Activated T-helper 1 cell treated with anti-CD3 and anti-CD28 coated beads, Interleukin-2, amount 50 U/mL, for 16 hours (primary cell): ENCODE measurements around the gene CAPN6.

Source experiments
- DNase-seq, 2 donors: peaks; one replicate each; pipeline ENCODE4 v3.0.0-alpha.2; 2020; ENCODE audit warnings: low read depth in 1 of 2, low spot score in 1 of 2

The CAPN6 gene

GRCh38 chrX:111270339-111270738 is at the start of gene CAPN6:
Gene CAPN6 (minus strand): TSS chrX:111270483. CDS start chrX:111263936, 6,547 bp downstream.
- no peak for DNase-seq

- no peak for DNase-seq
Measured at GRCh38 chrX:111319451-111319850, 49.2 kb upstream of the CAPN6 start.

- DNase-seq: no peak
Measured at GRCh38 chrX:111318901-111319300, 48.6 kb upstream of the CAPN6 start.

- no peak for DNase-seq
Measured at GRCh38 chrX:111309083-111309482, 38.8 kb upstream of the CAPN6 start.

- no peak for DNase-seq
Measured at GRCh38 chrX:111308039-111308438, 37.8 kb upstream of the CAPN6 start.

GRCh38 chrX:111302284-111302683 is 32.0 kb upstream of the CAPN6 start:
- no peak for DNase-seq

- no peak for DNase-seq
Measured at GRCh38 chrX:111288841-111289240, 18.6 kb upstream of the CAPN6 start.

- no peak for DNase-seq
Measured at GRCh38 chrX:111284631-111285293, 14.5 kb upstream of the CAPN6 start.

- DNase-seq: no peak
Measured at GRCh38 chrX:111283446-111283845, 13.2 kb upstream of the CAPN6 start.

- DNase-seq: no peak
Measured at GRCh38 chrX:111282991-111283390, 12.7 kb upstream of the CAPN6 start.

GRCh38 chrX:111282139-111282538 is 11.9 kb upstream of the CAPN6 start:
- DNase-seq: no peak

- no peak for DNase-seq
Measured at GRCh38 chrX:111268506-111268905, 1.8 kb downstream of the CAPN6 start.

- DNase-seq: no peak
Measured at GRCh38 chrX:111265486-111265885, 4.8 kb downstream of the CAPN6 start.

- DNase-seq: no peak
Measured at GRCh38 chrX:111264385-111264784, 5.9 kb downstream of the CAPN6 start.

GRCh38 chrX:111262086-111262485 is 8.2 kb downstream of the CAPN6 start:
- no peak for DNase-seq

GRCh38 chrX:111260451-111260850 is 9.8 kb downstream of the CAPN6 start:
- DNase-seq: no peak

- no peak for DNase-seq
Measured at GRCh38 chrX:111259559-111259958, 10.7 kb downstream of the CAPN6 start.

GRCh38 chrX:111257733-111258132 is 12.6 kb downstream of the CAPN6 start:
- no peak for DNase-seq

GRCh38 chrX:111254896-111255693 is 15.2 kb downstream of the CAPN6 start:
- no peak for DNase-seq

- DNase-seq: no peak
Measured at GRCh38 chrX:111244235-111244750, 26.0 kb downstream of the CAPN6 start.

GRCh38 chrX:111216293-111216801 is 53.9 kb downstream of the CAPN6 start:
- no peak for DNase-seq

GRCh38 chrX:111207851-111208250 is 62.4 kb downstream of the CAPN6 start:
- no peak for DNase-seq
